ENCODE data around the gene ANKRD12.

ANKRD12 gene

GRCh38 chr18:9196568-9196967 is 60.0 kb downstream of the ANKRD12 start:
- TF ChIP-seq, protein P1, sequence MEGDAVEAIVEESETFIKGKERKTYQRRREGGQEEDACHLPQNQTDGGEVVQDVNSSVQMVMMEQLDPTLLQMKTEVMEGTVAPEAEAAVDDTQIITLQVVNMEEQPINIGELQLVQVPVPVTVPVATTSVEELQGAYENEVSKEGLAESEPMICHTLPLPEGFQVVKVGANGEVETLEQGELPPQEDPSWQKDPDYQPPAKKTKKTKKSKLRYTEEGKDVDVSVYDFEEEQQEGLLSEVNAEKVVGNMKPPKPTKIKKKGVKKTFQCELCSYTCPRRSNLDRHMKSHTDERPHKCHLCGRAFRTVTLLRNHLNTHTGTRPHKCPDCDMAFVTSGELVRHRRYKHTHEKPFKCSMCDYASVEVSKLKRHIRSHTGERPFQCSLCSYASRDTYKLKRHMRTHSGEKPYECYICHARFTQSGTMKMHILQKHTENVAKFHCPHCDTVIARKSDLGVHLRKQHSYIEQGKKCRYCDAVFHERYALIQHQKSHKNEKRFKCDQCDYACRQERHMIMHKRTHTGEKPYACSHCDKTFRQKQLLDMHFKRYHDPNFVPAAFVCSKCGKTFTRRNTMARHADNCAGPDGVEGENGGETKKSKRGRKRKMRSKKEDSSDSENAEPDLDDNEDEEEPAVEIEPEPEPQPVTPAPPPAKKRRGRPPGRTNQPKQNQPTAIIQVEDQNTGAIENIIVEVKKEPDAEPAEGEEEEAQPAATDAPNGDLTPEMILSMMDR (IDR thresholded peaks at IDR 0.05; ENCODE audit: extremely low read depth, insufficient read depth, missing control alignments), result no peak
- in situ Hi-C loops (cut with MboI; ENCODE audit: low pct_unique_long_range_greater_than_20kb, low sequenced_read_pairs, unreplicated experiment), result no loop called here

DNA sequence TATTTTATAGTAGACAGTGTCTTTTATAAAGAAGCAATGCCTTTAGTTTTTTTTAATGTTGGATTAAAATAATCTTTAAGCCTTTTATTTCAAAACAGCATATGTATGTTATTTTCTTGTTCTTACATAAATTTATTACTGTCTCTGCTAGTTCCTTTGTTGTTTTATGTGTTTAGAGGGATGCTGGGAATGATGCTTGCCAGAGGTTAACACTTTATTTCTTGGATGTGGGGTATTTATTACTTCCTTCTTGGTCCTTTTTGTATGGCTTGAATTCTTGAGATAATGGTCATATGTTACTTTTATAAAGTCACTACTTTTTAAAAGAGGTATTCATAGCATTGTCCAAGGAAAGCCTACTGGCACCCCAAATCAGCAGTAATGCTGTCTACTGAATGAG is 63.1 kb downstream of the ANKRD12 start:
- no peak for DNase-seq (ENCODE audit: low spot score)
- in situ Hi-C loops (cut with MboI; ENCODE audit: low pct_unique_long_range_greater_than_20kb, low sequenced_read_pairs, unreplicated experiment), result no loop called here
- TF ChIP-seq, protein P1 (IDR thresholded peaks at IDR 0.05; ENCODE audit: extremely low read depth, insufficient read depth, missing control alignments), result no peak

More at GRCh38 chr18:9196568-9196967, 60.0 kb downstream of the ANKRD12 start:
- DNase-seq (ENCODE audit: low spot score), result no peak

DNA sequence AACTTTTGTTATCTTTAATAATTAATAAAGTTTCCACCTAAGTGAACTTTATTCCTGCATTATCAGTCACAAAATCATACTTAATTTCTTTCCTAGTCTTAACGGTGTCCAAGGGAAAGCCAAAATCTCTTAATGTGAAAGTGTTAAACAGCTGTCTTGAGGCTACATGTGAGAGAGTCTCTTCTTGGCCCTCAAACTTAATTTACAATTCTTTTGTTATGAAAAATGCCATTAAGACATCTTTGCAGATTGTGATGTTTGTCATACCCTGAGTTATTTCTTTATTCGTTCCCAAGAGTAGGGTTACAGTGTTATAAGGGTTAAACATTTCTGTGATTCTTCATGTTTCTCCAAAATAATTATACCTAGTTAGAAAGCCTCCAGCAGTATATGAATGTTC is 64.6 kb downstream of the ANKRD12 start:
- TF ChIP-seq, protein P1 (IDR thresholded peaks at IDR 0.05; ENCODE audit: extremely low read depth, insufficient read depth, missing control alignments), result no peak
- in situ Hi-C loops (cut with MboI; ENCODE audit: low pct_unique_long_range_greater_than_20kb, low sequenced_read_pairs, unreplicated experiment), result no loop called here
- no peak for DNase-seq (ENCODE audit: low spot score)

GRCh38 chr18:9204659-9205058 is 68.1 kb downstream of the ANKRD12 start:
- DNase-seq (ENCODE audit: low spot score), result no peak
- in situ Hi-C loops (cut with MboI; ENCODE audit: low pct_unique_long_range_greater_than_20kb, low sequenced_read_pairs, unreplicated experiment), result no loop called here
- TF ChIP-seq, protein P1 (IDR thresholded peaks at IDR 0.05; ENCODE audit: extremely low read depth, insufficient read depth, missing control alignments), result no peak

- TF ChIP-seq, protein P1 (IDR thresholded peaks at IDR 0.05; ENCODE audit: extremely low read depth, insufficient read depth, missing control alignments), result no peak
- DNase-seq (ENCODE audit: low spot score), result no peak
- in situ Hi-C loops (cut with MboI; ENCODE audit: low pct_unique_long_range_greater_than_20kb, low sequenced_read_pairs, unreplicated experiment), result no loop called here
Measured at GRCh38 chr18:9206421-9206820, 69.8 kb downstream of the ANKRD12 start.

DNA sequence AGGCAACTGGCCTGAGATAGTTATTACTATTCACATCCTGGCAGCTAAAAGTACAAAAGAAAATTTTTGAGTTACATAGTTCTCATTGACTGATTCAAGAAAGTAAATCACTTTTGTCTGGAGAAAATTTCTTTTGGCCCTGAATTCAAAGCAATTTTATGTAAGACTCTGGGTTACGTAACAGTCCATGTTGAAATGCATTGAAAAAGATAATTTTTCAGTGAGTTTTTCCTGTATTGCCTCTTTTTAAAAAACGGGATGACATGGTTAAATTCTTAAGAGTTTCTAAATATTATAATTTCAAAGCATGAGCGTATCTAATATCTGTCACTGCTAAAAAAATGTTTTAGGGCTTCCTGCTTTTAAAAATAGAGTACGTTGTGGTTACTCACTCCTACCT is 72.7 kb downstream of the ANKRD12 start:
- no peak for DNase-seq (ENCODE audit: low spot score)
- in situ Hi-C loops (cut with MboI; ENCODE audit: low pct_unique_long_range_greater_than_20kb, low sequenced_read_pairs, unreplicated experiment), result no loop called here
- TF ChIP-seq, protein P1 (IDR thresholded peaks at IDR 0.05; ENCODE audit: extremely low read depth, insufficient read depth, missing control alignments), result no peak

DNA sequence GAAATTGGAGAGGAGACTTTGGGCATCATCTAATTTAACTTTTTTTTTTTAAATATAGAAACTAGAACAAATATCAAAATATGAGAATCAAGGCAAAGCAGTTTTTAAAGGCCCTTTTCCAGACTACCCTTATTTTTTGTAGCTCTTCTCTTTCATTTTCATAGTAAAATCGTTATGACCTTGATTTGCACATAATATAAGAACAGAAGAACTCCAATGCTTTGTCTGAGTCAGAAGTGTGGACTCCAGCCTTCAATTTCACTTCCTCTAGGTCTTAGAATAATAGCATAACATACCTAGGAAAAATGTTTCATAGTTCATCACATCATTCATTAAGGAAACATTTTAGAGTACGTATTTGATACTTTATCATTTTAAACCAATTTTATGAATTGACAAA is 74.4 kb downstream of the ANKRD12 start:
- DNase-seq (ENCODE audit: low spot score), result no peak
- TF ChIP-seq, protein P1 (IDR thresholded peaks at IDR 0.05; ENCODE audit: extremely low read depth, insufficient read depth, missing control alignments), result no peak
- in situ Hi-C loops (cut with MboI; ENCODE audit: low pct_unique_long_range_greater_than_20kb, low sequenced_read_pairs, unreplicated experiment), result no loop called here

Measured in GM13977 (cell line).